Lower leg skin (tissue), 4 donors: ENCODE results near the gene RAPGEF4. TPM values are rescaled to one million over a fixed set of nuclear protein-coding genes. Genes with fewer than 3 reads are reported as not detected.

Experiments
- DNase-seq, 2 donors: peaks; one replicate each; pipeline ENCODE4 v3.0.0-alpha.2; 2019; ENCODE audit warnings: low spot score in 2 of 2
- H3K4me3 ChIP-seq: fragments of 200-600 bp; sonication (generic); 2 replicates; pipeline ENCODE4 v1.5.1; 2017; ENCODE audit warnings: mild to moderate bottlenecking, low read depth; ENCODE audit not compliant: poor library complexity, severe bottlenecking
- POLR2A ChIP-seq, 2 donors: fragments of 450-650 bp; IDR thresholded peaks; one replicate each; pipeline ENCODE4 v1.6.1; 2016 to 2017; ENCODE audit warnings: antibody characterized with exemption in 2 of 2, mild to moderate bottlenecking in 1 of 2, moderate library complexity in 1 of 2
- WGBS, 2 donors: methylation state at CpG; one replicate each; pipeline ENCODE4 v1.1.5; 2018; 5-methylcytosine and 5-hydroxymethylcytosine counted together
- intact Hi-C: fragments of 100-400 bp; cut with DNase I; formaldehyde crosslinking; loops from one replicate; pipeline ENCODE4 v1.15.0; 2023; ENCODE audit warnings: low total_unique reads
- total RNA-seq, 4 donors: library from RNA; depleted of rRNA; stranded (reverse); fragments of >200 nt; gene quantifications; one replicate each; pipeline ENCODE4 v1.1.0, GENCODE V29; 2016
- TF ChIP-seq, protein P1 (sequence below), 3 donors: fragments of 450-650 bp; IDR thresholded peaks; one replicate each; pipeline ENCODE4 v1.5.1; 2016; ENCODE audit warnings: antibody characterized with exemption in 3 of 3, mild to moderate bottlenecking in 3 of 3, moderate library complexity in 2 of 3

RAPGEF4 gene
- total RNA-seq, 4 donors from 2014 or later = 15.5 to 25.8 (median 25.0) TPM

DNA sequence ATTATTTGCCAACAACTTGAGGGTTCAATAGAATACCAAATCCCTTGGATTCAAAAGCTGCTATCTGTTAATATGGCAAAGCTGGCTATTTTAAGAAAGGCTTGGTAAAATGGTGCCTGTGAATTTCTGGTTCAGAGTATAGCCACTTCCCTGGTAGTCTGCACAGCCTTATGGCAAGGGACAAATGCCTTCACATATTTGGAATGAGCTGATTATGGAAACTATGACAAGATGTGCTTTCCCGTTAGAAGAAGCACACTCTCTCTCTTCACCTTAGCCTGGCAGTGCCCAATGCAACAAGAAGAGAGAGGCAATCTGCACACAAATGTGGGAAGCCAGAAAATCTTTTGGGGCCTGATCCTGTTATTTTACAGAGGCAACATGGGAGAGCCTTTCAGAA is 292.5 kb downstream of the RAPGEF4 start:
- 52 to 60% methylated on average over 1 of the region's 1 CpG for WGBS, 2 donors
- TF ChIP-seq, protein P1, sequence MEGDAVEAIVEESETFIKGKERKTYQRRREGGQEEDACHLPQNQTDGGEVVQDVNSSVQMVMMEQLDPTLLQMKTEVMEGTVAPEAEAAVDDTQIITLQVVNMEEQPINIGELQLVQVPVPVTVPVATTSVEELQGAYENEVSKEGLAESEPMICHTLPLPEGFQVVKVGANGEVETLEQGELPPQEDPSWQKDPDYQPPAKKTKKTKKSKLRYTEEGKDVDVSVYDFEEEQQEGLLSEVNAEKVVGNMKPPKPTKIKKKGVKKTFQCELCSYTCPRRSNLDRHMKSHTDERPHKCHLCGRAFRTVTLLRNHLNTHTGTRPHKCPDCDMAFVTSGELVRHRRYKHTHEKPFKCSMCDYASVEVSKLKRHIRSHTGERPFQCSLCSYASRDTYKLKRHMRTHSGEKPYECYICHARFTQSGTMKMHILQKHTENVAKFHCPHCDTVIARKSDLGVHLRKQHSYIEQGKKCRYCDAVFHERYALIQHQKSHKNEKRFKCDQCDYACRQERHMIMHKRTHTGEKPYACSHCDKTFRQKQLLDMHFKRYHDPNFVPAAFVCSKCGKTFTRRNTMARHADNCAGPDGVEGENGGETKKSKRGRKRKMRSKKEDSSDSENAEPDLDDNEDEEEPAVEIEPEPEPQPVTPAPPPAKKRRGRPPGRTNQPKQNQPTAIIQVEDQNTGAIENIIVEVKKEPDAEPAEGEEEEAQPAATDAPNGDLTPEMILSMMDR (IDR thresholded peaks at IDR 0.05) = no peak
- TF ChIP-seq POLR2A (IDR thresholded peaks at IDR 0.05) = no peak
- no peak for DNase-seq
- intact Hi-C loops = loop anchor here (5.0 to 10.0 kb wide), 3 partner anchors 184 to 1317 kb away; no protein-coding TSS in a partner anchor
- H3K4me3 ChIP-seq = no peak overlapping the region

DNA sequence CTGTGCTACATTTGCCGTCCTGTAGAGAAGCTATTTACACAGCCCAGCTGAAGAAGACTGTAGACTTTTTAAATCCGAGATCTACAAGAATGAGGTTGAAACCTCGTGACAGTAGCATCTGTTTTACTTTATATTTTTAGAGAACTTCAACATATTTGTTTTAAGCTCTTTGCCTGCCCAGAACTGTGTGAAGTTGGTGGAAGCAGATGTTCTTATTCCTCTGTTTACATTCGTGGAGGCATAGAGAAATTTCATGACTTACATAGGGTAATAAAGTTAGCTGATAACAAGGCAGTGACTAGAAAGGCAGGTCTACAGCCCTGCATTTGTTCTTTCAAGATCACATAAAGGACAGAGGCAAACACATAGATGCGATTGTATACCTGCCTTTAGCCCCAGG is 293.0 kb downstream of the RAPGEF4 start:
- TF ChIP-seq, protein P1 (IDR thresholded peaks at IDR 0.05) = no peak
- no peak for TF ChIP-seq POLR2A (IDR thresholded peaks at IDR 0.05)
- no peak overlapping the region for H3K4me3 ChIP-seq
- intact Hi-C loops = loop anchor here (5.0 to 10.0 kb wide), 3 partner anchors 184 to 1316 kb away; no protein-coding TSS in a partner anchor
- no peak for DNase-seq
- WGBS, 2 donors = 58 to 70% methylated on average over 5 of the region's 5 CpGs

DNA sequence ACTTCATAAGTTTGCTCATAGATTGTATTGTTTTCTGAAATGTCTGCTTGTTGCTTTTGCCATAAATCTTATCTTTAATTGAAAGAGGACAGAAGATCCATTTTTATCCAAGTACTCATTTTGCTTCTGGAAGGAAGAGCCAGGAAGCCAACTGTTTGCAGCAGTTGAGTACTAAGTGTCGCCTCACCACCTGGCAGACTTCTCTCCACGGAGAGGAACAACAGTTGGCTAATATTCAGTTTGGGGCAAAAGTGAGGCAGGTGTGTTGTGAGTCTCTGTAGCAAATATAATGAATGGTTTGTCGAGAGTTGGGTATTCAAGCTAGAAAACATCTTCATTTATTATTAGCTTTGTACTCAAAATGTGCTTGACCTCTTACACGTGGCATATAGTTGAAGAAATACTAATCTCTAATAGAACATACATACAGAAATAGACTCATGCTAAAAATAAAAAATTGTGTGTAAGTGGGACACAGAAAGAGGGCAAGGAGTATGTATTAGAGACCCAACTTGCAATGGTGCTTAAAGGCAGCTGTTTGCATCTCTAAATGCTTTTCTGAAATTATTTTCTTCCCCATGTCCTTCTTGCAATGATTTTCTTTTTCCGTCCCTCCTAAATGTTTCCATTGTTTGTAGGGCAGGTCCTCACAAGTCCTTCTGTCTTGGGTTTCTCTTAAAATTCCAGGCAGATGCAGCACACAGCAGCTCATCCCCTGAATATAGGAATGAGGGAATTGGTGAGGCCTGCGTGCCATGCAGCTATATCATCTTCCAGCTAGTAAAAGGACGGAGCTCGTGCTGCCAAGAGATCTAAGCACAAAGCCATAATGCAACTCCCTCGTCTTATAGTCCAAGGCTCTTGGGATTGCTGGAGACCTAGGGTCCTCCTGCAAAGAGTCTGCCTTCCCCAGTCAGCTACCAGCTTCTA is 295.2 kb downstream of the RAPGEF4 start:
- no peak for DNase-seq
- WGBS, 2 donors = 78 to 81% methylated on average over 9 of the region's 9 CpGs
- intact Hi-C loops = no loop called here
- TF ChIP-seq, protein P1 (IDR thresholded peaks at IDR 0.05) = no peak
- TF ChIP-seq POLR2A (IDR thresholded peaks at IDR 0.05) = no peak
- no peak overlapping the region for H3K4me3 ChIP-seq

DNA sequence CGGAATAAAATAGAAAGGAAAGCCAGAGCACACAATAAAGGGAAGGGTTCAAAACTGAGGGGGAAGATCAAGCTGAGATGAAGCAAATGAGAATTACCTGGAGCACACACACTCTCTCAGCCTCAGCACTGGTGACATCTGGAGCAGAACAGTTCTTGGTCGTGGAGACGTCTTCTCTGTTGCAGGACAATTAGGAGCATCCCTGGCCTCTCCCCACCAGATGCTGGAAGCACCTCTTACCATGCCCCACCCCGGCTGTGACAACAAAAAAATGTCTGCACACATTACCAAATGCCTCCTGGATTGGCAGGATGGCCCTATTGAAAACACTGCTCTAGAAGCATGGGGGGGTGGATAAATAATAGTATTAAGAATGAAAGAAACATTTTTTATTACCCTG is 296.4 kb downstream of the RAPGEF4 start:
- intact Hi-C loops = no loop called here
- TF ChIP-seq POLR2A (IDR thresholded peaks at IDR 0.05) = no peak
- TF ChIP-seq, protein P1 (IDR thresholded peaks at IDR 0.05) = no peak
- no peak overlapping the region for H3K4me3 ChIP-seq
- DNase-seq = no peak
- 70 to 84% methylated on average over 4 of the region's 4 CpGs for WGBS, 2 donors

DNA sequence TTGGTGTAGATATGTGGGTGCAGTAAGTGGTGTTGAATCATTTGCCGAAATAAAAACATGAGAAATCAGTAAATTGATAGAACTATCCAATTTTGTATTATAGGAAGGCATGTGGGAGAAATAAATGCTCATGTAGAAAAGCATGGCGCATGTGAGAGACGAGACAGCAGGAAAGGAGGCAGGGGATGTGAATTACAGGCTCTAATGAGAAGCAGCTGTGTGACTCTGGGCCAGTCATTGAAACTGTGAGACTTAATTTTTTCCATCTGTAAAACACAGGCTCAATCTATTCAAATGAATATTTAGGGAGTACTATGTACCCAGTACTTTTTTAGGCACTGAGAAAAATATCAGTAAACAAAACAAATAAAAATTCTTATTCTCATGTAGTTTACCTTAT is 297.4 kb downstream of the RAPGEF4 start:
- TF ChIP-seq POLR2A (IDR thresholded peaks at IDR 0.05) = no peak
- TF ChIP-seq, protein P1 (IDR thresholded peaks at IDR 0.05) = no peak
- H3K4me3 ChIP-seq = no peak overlapping the region
- intact Hi-C loops = no loop called here
- no peak for DNase-seq
- 78 to 81% methylated on average over 3 of the region's 3 CpGs for WGBS, 2 donors
